Esophagus squamous epithelium (tissue), 4 donors: ENCODE measurements around the gene EMD.

ENCODE experiments used
- CTCF ChIP-seq, 6 experiments: fragments of 450-650 bp in 4 of 6; fragments of 200-600 bp in 2 of 6; sonication (generic) in 2 of 6; IDR thresholded peaks; one replicate each; pipeline ENCODE4 v1.5.1; 2016 to 2019; ENCODE audit warnings: antibody characterized with exemption in 6 of 6, mild to moderate bottlenecking in 4 of 6, moderate library complexity in 4 of 6
- POLR2A ChIP-seq, 4 donors: fragments of 450-650 bp; IDR thresholded peaks; one replicate each; pipeline ENCODE4 v1.6.1; 2017; ENCODE audit warnings: antibody characterized with exemption in 4 of 4, mild to moderate bottlenecking in 4 of 4, moderate library complexity in 3 of 4

- TF ChIP-seq POLR2A (IDR thresholded peaks at IDR 0.05) (no peak), CTCF (IDR thresholded peaks at IDR 0.05) (no peak)
Observed at GRCh38 chrX:154379569-154379951, 465 bp downstream of the EMD start.
